Endothelial cell of hepatic sinusoid (primary cell): ENCODE measurements around the gene PPP3CA.

ENCODE experiments used
- in situ Hi-C: cut with HindIII; loops from 2 replicates; pipeline ENCODE4 v1.10.0; 2017; ENCODE audit warnings: low sequenced_read_pairs

The PPP3CA gene

GRCh38 chr4:100982345-100982744 lies 365.0 kb downstream of the PPP3CA start:
- in situ Hi-C loops: no loop called here

GRCh38 chr4:100981447-100982204 lies 365.7 kb downstream of the PPP3CA start:
- in situ Hi-C loops: no loop called here

GRCh38 chr4:100979736-100980135 lies 367.6 kb downstream of the PPP3CA start:
- in situ Hi-C loops: no loop called here

- in situ Hi-C loops: no loop called here
Observed at GRCh38 chr4:100977746-100978397, 369.5 kb downstream of the PPP3CA start.

GRCh38 chr4:100977274-100977673 lies 370.1 kb downstream of the PPP3CA start:
- in situ Hi-C loops: no loop called here
